Adrenal gland (tissue), 5 donors: ENCODE measurements around the gene KCNJ15.

Source experiments
- CTCF ChIP-seq, 6 experiments: fragments of 450-650 bp in 4 of 6; fragments of 200-600 bp in 2 of 6; sonication (generic) in 1 of 6; IDR thresholded peaks; 1 replicate in 5 of 6; 2 replicates in 1 of 6; pipeline versions ENCODE4 v1.5.1 to v1.8.0; 2016 to 2021; ENCODE audit warnings: antibody characterized with exemption in 6 of 6, mild to moderate bottlenecking in 2 of 6, moderate library complexity in 1 of 6
- POLR2A ChIP-seq, 2 donors: fragments of 450-650 bp; IDR thresholded peaks; one replicate each; pipeline ENCODE4 v1.6.1; 2017; ENCODE audit warnings: antibody characterized with exemption in 2 of 2, mild to moderate bottlenecking in 2 of 2, moderate library complexity in 1 of 2
- donor health status: DM: no; HTN: no; CAD: no.

- TF ChIP-seq CTCF (IDR thresholded peaks at IDR 0.05) (no peak), POLR2A (IDR thresholded peaks at IDR 0.05) (no peak)
These were observed 98.0 kb downstream of the KCNJ15 start for GRCh38 chr21:38354746-38355145.
